Activated CD4-positive, alpha-beta T cell treated with anti-CD3 and anti-CD28 coated beads for 36 hours (primary cell): ENCODE data around the gene GAB2. TPM values are rescaled to one million over a fixed set of nuclear protein-coding genes. Genes with fewer than 3 reads are reported as not detected.

Experiments used
- ATAC-seq: fragments of 200-7000 bp; cut with Tn5 transposase; one replicate; pipeline ENCODE4 v1.10.0; 2021; ENCODE audit warnings: mild to moderate bottlenecking, moderate library complexity
- CTCF ChIA-PET: fragments of 350-600 bp; sonication (Branson Sonifier 250); formaldehyde crosslinking; loops from one replicate; lab custom pipeline; 2021; ENCODE audit warnings: antibody characterized with exemption; lab: Charles Lee
- POLR2A ChIA-PET: fragments of 350-600 bp; sonication (Branson Sonifier 250); formaldehyde crosslinking; loops from one replicate; lab custom pipeline; 2021; ENCODE audit warnings: antibody characterized with exemption, inconsistent platforms; lab: Charles Lee
- DNase-seq: peaks from one replicate; pipeline ENCODE4 v3.0.0-alpha.2; 2020
- H3K27ac Mint-ChIP-seq: one replicate; pipeline ENCODE4 v1.8.0; 2021; ENCODE audit warnings: mixed read lengths
- H3K27me3 Mint-ChIP-seq: one replicate; pipeline ENCODE4 v1.8.0; 2021; ENCODE audit warnings: mixed read lengths
- H3K36me3 Mint-ChIP-seq: one replicate; pipeline ENCODE4 v1.8.0; 2021; ENCODE audit warnings: low read depth, mixed read lengths
- H3K4me1 Mint-ChIP-seq: one replicate; pipeline ENCODE4 v1.8.0; 2021; ENCODE audit warnings: mixed read lengths
- H3K4me3 Mint-ChIP-seq: one replicate; pipeline ENCODE4 v1.8.0; 2021; ENCODE audit warnings: mild to moderate bottlenecking, moderate library complexity, mixed read lengths
- H3K9me3 Mint-ChIP-seq: one replicate; pipeline ENCODE4 v1.8.0; 2021; ENCODE audit warnings: low read depth, mixed read lengths
- intact Hi-C, 2 experiments: fragments of 100-400 bp; cut with DNase I in 1 of 2; cut with micrococcal nuclease in 1 of 2; formaldehyde crosslinking; loops; one replicate each; pipeline versions ENCODE4 v1.14.2 to v1.15.1; 2022 to 2024; cut with DNase I, micrococcal nuclease
- total RNA-seq, 2 experiments: library from RNA; stranded (reverse); gene quantifications; one replicate each; pipeline ENCODE4 v1.2.3, GENCODE V29; 2021

GAB2 gene
- total RNA-seq, 2 experiments from 2014 or later, result 4.3 to 4.8 TPM

GRCh38 chr11:78197816-78198215 is 219.8 kb downstream of the GAB2 start:
- no peaks in the 10 kb centered on the region for H3K9me3 Mint-ChIP-seq
- POLR2A ChIA-PET, result no interaction called here
- no peaks in the 10 kb centered on the region for H3K27me3 Mint-ChIP-seq
- DNase-seq (no peak), ATAC-seq (no peak)
- peaks cover 44% of the 10 kb centered on the region for H3K4me1 Mint-ChIP-seq
- peaks cover 11% of the 10 kb centered on the region for H3K36me3 Mint-ChIP-seq
- intact Hi-C loops, result no loop called here
- H3K27ac Mint-ChIP-seq, result no peak overlapping the region
- H3K4me3 Mint-ChIP-seq, result no peak overlapping the region
- CTCF ChIA-PET, result interaction anchor here (0.6 kb wide), 1 partner anchor 10 kb away, joined by 3 read pairs; no protein-coding TSS in a partner anchor

- no peak for ATAC-seq
- Mint-ChIP-seq H3K4me3 (no peak overlapping the region), H3K27ac (no peak overlapping the region), H3K9me3 (no peaks in the 10 kb centered on the region), H3K27me3 (no peaks in the 10 kb centered on the region), H3K4me1 (peaks cover 39% of the 10 kb centered on the region), H3K36me3 (peaks cover 11% of the 10 kb centered on the region)
- ChIA-PET POLR2A (no interaction called here), CTCF (no interaction called here)
- no peak for DNase-seq
- intact Hi-C loops, result no loop called here
Observed at GRCh38 chr11:78196661-78197091, 220.9 kb downstream of the GAB2 start.

GRCh38 chr11:78195917-78196560 is 221.6 kb downstream of the GAB2 start:
- Mint-ChIP-seq H3K4me1 (peaks cover 38% of the 10 kb centered on the region), H3K27ac (no peak overlapping the region), H3K9me3 (no peaks in the 10 kb centered on the region), H3K4me3 (no peak overlapping the region), H3K27me3 (no peaks in the 10 kb centered on the region), H3K36me3 (peaks cover 11% of the 10 kb centered on the region)
- DNase-seq, result no peak
- ChIA-PET POLR2A (no interaction called here), CTCF (no interaction called here)
- ATAC-seq, result no peak
- intact Hi-C loops, result no loop called here

GRCh38 chr11:78194490-78194889 is 223.1 kb downstream of the GAB2 start:
- H3K4me1 Mint-ChIP-seq, result peaks cover 48% of the 10 kb centered on the region
- intact Hi-C loops, result no loop called here
- DNase-seq, result peak; percentile 23
- peak; percentile 57 for ATAC-seq
- no peaks in the 10 kb centered on the region for H3K27me3 Mint-ChIP-seq
- no peak overlapping the region for H3K4me3 Mint-ChIP-seq
- no peaks in the 10 kb centered on the region for H3K9me3 Mint-ChIP-seq
- no peak overlapping the region for H3K27ac Mint-ChIP-seq
- ChIA-PET POLR2A (no interaction called here), CTCF (interaction anchor here (1.0 kb wide), 1 partner anchor 11 kb away, joined by 4 read pairs; no protein-coding TSS in a partner anchor)
- H3K36me3 Mint-ChIP-seq, result peaks cover 11% of the 10 kb centered on the region

- Mint-ChIP-seq H3K27me3 (no peaks in the 10 kb centered on the region), H3K4me3 (no peak overlapping the region), H3K27ac (peak overlapping the region; percentile 75), H3K36me3 (peaks cover 11% of the 10 kb centered on the region), H3K4me1 (peaks cover 49% of the 10 kb centered on the region), H3K9me3 (no peaks in the 10 kb centered on the region)
- intact Hi-C loops, result no loop called here
- CTCF ChIA-PET, result interaction anchor here (1.0 to 1.4 kb wide), 2 partner anchors 9 to 11 kb away, joined by 4 to 9 read pairs; no protein-coding TSS in a partner anchor
- ATAC-seq (no peak), DNase-seq (no peak)
- POLR2A ChIA-PET, result interaction anchor here (0.7 kb wide), 1 partner anchor 114 kb away, joined by 6 read pairs; the partner anchor contains the start of gene NDUFC2
Observed at GRCh38 chr11:78193806-78194205, 223.8 kb downstream of the GAB2 start.

- ATAC-seq (peak; percentile 13), DNase-seq (peak; percentile 66)
- H3K9me3 Mint-ChIP-seq, result no peaks in the 10 kb centered on the region
- CTCF ChIA-PET, result interaction anchor here (0.6 to 1.4 kb wide), 4 partner anchors 8 to 72 kb away, joined by 3 to 9 read pairs (median 4); no protein-coding TSS in a partner anchor
- H3K4me1 Mint-ChIP-seq, result peaks cover 49% of the 10 kb centered on the region
- H3K36me3 Mint-ChIP-seq, result peaks cover 9% of the 10 kb centered on the region
- H3K4me3 Mint-ChIP-seq, result no peak overlapping the region
- no peaks in the 10 kb centered on the region for H3K27me3 Mint-ChIP-seq
- POLR2A ChIA-PET, result interaction anchor here (0.7 kb wide), 1 partner anchor 114 kb away, joined by 6 read pairs; the partner anchor contains the start of gene NDUFC2
- peak overlapping the region; percentile 80 for H3K27ac Mint-ChIP-seq
- intact Hi-C loops, result no loop called here
Observed at GRCh38 chr11:78192911-78193351, 224.7 kb downstream of the GAB2 start.

- no peak overlapping the region for H3K4me3 Mint-ChIP-seq
- DNase-seq, result no peak
- peaks cover 54% of the 10 kb centered on the region for H3K4me1 Mint-ChIP-seq
- ChIA-PET POLR2A (no interaction called here), CTCF (interaction anchor here (0.7 to 1.4 kb wide), 2 partner anchors 9 to 36 kb away, joined by 3 to 4 read pairs; no protein-coding TSS in a partner anchor)
- no peak for ATAC-seq
- intact Hi-C loops, result no loop called here
- peaks cover 8% of the 10 kb centered on the region for H3K36me3 Mint-ChIP-seq
- H3K9me3 Mint-ChIP-seq, result no peaks in the 10 kb centered on the region
- no peak overlapping the region for H3K27ac Mint-ChIP-seq
- no peaks in the 10 kb centered on the region for H3K27me3 Mint-ChIP-seq
Observed at GRCh38 chr11:78192223-78192719, 225.3 kb downstream of the GAB2 start.

- POLR2A ChIA-PET, result interaction anchor here (0.6 kb wide), 1 partner anchor 9 kb away, joined by 3 read pairs; no protein-coding TSS in a partner anchor
- Mint-ChIP-seq H3K27ac (peak overlapping the region; percentile 32), H3K36me3 (peaks cover 9% of the 10 kb centered on the region), H3K27me3 (no peaks in the 10 kb centered on the region), H3K9me3 (no peaks in the 10 kb centered on the region), H3K4me3 (peak overlapping the region; percentile 84), H3K4me1 (peaks cover 66% of the 10 kb centered on the region)
- CTCF ChIA-PET, result interaction anchor here (0.7 kb wide), 1 partner anchor 14 kb away, joined by 3 read pairs; no protein-coding TSS in a partner anchor
- DNase-seq (no peak), ATAC-seq (no peak)
- intact Hi-C loops, result no loop called here
Observed at GRCh38 chr11:78190871-78191538, 226.6 kb downstream of the GAB2 start.

GRCh38 chr11:78190374-78190773 is 227.2 kb downstream of the GAB2 start:
- peak overlapping the region; percentile 35 for H3K27ac Mint-ChIP-seq
- peaks cover 8% of the 10 kb centered on the region for H3K36me3 Mint-ChIP-seq
- DNase-seq (no peak), ATAC-seq (no peak)
- no peaks in the 10 kb centered on the region for H3K27me3 Mint-ChIP-seq
- peaks cover 71% of the 10 kb centered on the region for H3K4me1 Mint-ChIP-seq
- H3K9me3 Mint-ChIP-seq, result no peaks in the 10 kb centered on the region
- H3K4me3 Mint-ChIP-seq, result peak overlapping the region; percentile 84
- ChIA-PET POLR2A (no interaction called here), CTCF (interaction anchor here (0.8 kb wide), 1 partner anchor 225 kb away, joined by 3 read pairs; no protein-coding TSS in a partner anchor)
- intact Hi-C loops, result no loop called here

- Mint-ChIP-seq H3K4me1 (peaks cover 70% of the 10 kb centered on the region), H3K4me3 (peak overlapping the region; percentile 84), H3K9me3 (no peaks in the 10 kb centered on the region), H3K27ac (peak overlapping the region; percentile 81), H3K36me3 (peaks cover 8% of the 10 kb centered on the region), H3K27me3 (no peaks in the 10 kb centered on the region)
- DNase-seq, result peak; percentile 13
- intact Hi-C loops, result loop anchor here (2.0 to 5.0 kb wide), 4 partner anchors 13 to 375 kb away; partner anchors contain the start of gene INTS4 (in 1 of the 2)
- ATAC-seq, result no peak
- ChIA-PET CTCF (interaction anchor here (0.8 to 2.0 kb wide), 4 partner anchors 29 to 227 kb away, joined by 3 to 10 read pairs (median 4); partner anchors contain the start of gene GAB2), POLR2A (no interaction called here)
Observed at GRCh38 chr11:78189851-78190250, 227.8 kb downstream of the GAB2 start.
